Suprapubic skin (tissue), 4 donors: ENCODE results near the gene PTPRD.

Experiments
- CTCF ChIP-seq, 2 donors: fragments of 200-600 bp in 1 of 2; fragments of 450-650 bp in 1 of 2; sonication (generic) in 1 of 2; IDR thresholded peaks; one replicate each; pipeline ENCODE4 v1.5.1; 2016 to 2019; ENCODE audit warnings: antibody characterized with exemption in 2 of 2, mild to moderate bottlenecking in 1 of 2, moderate library complexity in 1 of 2
- EP300 ChIP-seq: sonication (generic); formaldehyde crosslinking; IDR thresholded peaks from one replicate; pipeline ENCODE4 v1.6.1; 2017; ENCODE audit warnings: antibody characterized with exemption
- POLR2A ChIP-seq, 2 donors: fragments of 450-650 bp; IDR thresholded peaks; one replicate each; pipeline ENCODE4 v1.6.1; 2017; ENCODE audit warnings: antibody characterized with exemption in 2 of 2, mild to moderate bottlenecking in 2 of 2, moderate library complexity in 2 of 2
- POLR2AphosphoS5 ChIP-seq, 3 donors: sonication (generic); formaldehyde crosslinking; IDR thresholded peaks; one replicate each; pipeline ENCODE4 v1.6.1; 2017; ENCODE audit warnings: antibody characterized with exemption in 3 of 3

DNA sequence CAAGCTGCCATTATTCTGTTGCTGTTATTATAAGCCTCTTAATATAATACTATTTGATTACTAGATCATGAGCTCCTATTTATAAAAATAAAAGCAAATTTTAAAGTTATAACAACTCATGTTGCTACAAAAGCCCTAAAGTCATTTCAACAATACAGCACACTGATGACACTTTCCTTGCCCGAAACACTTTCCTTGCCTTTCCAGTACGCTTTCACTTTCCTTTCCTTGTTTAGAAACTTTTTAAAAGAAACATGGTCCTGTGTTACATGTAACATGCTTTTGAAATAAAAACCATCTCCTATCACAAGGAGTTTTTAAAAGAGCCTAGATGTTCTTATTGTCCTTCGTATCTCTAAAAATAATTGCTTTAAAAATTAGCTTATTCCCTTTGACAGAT lies 688.4 kb downstream of the PTPRD start:
- TF ChIP-seq POLR2AphosphoS5 (IDR thresholded peaks at IDR 0.05) (no peak), CTCF (IDR thresholded peaks at IDR 0.05) (no peak), POLR2A (IDR thresholded peaks at IDR 0.05) (no peak), EP300 (no peak)
